ENCODE data around the gene IGF1R. TPM values are rescaled to one million over a fixed set of nuclear protein-coding genes. Genes with fewer than 3 reads are reported as not detected.

IGF1R gene
- total RNA-seq (2022; extraction: Qiagen RNA extraction) = 39.9 to 56.0 TPM (median 49.8 TPM) in 5 replicates

DNA sequence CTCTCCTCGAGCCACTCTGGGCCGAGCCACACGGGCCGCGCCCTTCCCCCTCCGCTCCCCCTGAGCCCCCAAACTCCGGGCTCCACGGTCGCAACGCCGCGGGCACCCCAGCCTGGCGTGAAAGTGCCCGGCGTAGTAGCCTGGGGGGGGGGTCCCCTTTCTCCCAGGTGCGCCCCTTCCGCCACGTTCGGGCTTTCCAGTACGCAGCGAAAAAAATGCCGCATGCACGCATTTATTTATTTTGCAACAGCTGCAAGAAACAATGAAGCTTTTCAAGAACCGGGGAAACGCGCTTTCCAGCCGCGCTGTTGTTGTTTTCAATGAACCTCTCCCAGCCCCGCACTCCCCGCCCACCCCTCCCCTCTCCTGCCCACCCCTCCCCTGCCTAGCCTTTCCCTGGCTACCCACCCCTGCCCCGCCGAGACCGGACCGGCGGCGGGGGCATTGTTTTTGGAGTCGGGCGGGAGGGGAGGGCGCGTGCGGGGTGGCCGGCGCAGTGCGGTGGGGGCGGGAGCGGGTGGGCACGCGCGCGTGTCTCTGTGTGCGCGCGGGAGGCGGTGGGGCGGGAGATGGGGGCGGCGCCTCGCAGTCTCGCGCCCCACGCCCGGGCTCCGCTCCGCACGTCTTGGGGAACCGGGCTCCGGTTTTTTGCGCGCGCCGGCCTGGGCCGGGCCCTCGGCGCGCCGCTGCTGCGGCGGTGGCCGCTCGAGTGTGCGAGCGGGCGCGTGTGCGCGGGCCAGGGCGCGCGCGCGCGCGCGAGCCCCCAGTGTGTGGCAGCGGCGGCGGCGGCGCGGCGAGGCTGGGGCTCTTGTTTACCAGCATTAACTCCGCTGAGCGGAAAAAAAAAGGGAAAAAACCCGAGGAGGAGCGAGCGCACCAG, at the start of gene IGF1R:
IGF1R (plus strand) TSS at position 766 of the 880 bp plus-strand sequence. CDS start 1,043 bp downstream, outside the sequence.

